Effector memory CD8-positive, alpha-beta T cell (primary cell): Measurements from ENCODE around the gene BSG.

Source experiments
- ATAC-seq: fragments of 150-1000 bp; cut with Tn5 transposase; replicated peaks from 2 replicates; pipeline ENCODE4 v1.10.0; 2021; ENCODE audit warnings: mild to moderate bottlenecking, moderate library complexity
- DNase-seq, 3 experiments: peaks; one replicate each; pipeline ENCODE4 v3.0.0; 2021
- H3K27ac Mint-ChIP-seq, 2 donors: one replicate each; pipeline ENCODE4 v1.8.0; 2022; ENCODE audit warnings: mild to moderate bottlenecking in 2 of 2, mixed read lengths in 2 of 2, moderate library complexity in 2 of 2
- H3K27me3 Mint-ChIP-seq, 2 donors: one replicate each; pipeline ENCODE4 v1.8.0; 2022; ENCODE audit warnings: mixed read lengths in 2 of 2
- H3K36me3 Mint-ChIP-seq: one replicate; pipeline ENCODE4 v1.8.0; 2022; ENCODE audit warnings: mild to moderate bottlenecking, moderate library complexity, mixed read lengths; ENCODE audit not compliant: insufficient read depth
- H3K4me1 Mint-ChIP-seq, 2 donors: one replicate each; pipeline ENCODE4 v1.8.0; 2022; ENCODE audit warnings: low read depth in 2 of 2, mixed read lengths in 2 of 2
- H3K4me3 Mint-ChIP-seq, 2 donors: one replicate each; pipeline ENCODE4 v1.8.0; 2022; ENCODE audit warnings: mild to moderate bottlenecking in 2 of 2, mixed read lengths in 2 of 2, moderate library complexity in 2 of 2
- H3K9me3 Mint-ChIP-seq, 2 donors: one replicate each; pipeline ENCODE4 v1.8.0; 2022; ENCODE audit warnings: mixed read lengths in 2 of 2

Gene BSG

DNA sequence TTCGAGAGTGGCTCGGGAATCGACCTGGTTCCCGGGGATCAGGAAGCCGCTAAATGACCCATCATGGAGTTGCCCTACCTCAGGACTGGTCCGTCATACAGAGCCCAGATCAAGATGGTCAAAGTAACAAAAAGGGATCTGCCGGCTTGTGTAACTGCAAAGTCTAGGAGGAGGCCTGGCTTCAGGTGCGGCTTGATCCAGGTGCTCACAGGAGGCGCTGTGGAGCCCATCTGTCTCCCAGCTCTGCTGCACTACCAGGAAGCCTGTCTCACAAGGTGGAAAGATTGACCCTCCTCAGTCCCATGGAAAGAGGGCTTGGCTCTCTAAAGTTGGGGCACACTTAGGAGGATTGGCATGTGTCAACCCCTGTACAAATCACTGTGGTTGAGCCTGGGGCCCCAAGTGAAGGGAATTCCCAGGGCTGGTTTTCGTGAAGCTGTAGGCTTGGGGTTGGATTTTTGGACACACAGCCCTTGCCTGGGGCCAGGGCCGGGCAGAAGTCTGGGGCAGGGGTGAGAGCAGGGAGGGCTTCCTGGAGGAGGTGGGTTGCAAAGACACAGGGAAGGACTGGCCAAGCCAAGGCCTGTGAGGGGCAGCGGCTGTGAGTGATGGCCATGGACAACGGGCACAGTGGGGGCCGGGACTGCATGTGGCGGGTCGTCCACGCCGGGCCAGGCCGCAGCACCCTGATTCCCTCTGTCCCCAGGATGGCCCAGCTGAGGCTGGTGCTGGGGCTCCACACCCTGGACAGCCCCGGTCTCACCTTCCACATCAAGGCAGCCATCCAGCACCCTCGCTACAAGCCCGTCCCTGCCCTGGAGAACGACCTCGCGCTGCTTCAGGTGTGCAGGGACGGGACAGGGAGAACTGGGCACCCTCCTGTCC is 24.3 kb upstream of the BSG start:
- Mint-ChIP-seq H3K36me3 (peaks cover 38% of the 10 kb centered on the region), H3K4me1 (peaks cover 14 to 27% of the 10 kb centered on the region in 2 donors), H3K27me3 (no peaks in the 10 kb centered on the region), H3K9me3 (no peaks in the 10 kb centered on the region), H3K4me3 (peak overlapping the region in 1 of 2 donors; percentile 41), H3K27ac (peak overlapping the region; percentile 15 to 45)
- ATAC-seq (no peak), DNase-seq (no peak)

GRCh38 chr19:548886-549830 is 23.2 kb upstream of the BSG start:
- peaks cover 10 to 16% of the 10 kb centered on the region in 2 donors for H3K4me1 Mint-ChIP-seq
- H3K36me3 Mint-ChIP-seq, result peaks cover 28% of the 10 kb centered on the region
- ATAC-seq (no peak), DNase-seq (no peak)
- no peaks in the 10 kb centered on the region for H3K9me3 Mint-ChIP-seq
- no peak overlapping the region for H3K27ac Mint-ChIP-seq
- no peaks in the 10 kb centered on the region for H3K27me3 Mint-ChIP-seq
- no peak overlapping the region for H3K4me3 Mint-ChIP-seq

GRCh38 chr19:554817-555216 is 17.6 kb upstream of the BSG start:
- Mint-ChIP-seq H3K36me3 (peaks cover 9% of the 10 kb centered on the region), H3K27ac (no peak overlapping the region), H3K4me3 (no peak overlapping the region), H3K4me1 (peaks cover 0 to 5% of the 10 kb centered on the region in 2 donors), H3K9me3 (no peaks in the 10 kb centered on the region), H3K27me3 (no peaks in the 10 kb centered on the region)
- ATAC-seq (no peak), DNase-seq (no peak)

DNA sequence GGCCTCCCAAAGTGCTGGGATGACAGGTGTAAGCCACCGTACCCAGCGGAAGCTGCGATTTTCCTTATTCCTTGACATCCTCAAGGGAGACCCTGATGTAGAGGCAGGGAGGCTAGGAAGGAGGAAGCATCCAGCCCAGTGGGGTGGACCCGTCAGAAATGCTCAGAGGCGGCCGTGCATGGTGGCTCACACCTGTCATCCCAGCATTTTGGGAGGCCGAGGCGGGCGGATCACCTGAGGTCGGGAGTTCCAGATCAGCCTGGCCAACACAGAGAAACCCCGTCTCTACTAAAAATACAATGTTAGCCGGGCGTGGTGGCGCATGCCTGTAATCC is 17.0 kb upstream of the BSG start:
- ATAC-seq (no peak), DNase-seq (no peak)
- no peaks in the 10 kb centered on the region for H3K27me3 Mint-ChIP-seq
- peaks cover 0 to 5% of the 10 kb centered on the region in 2 donors for H3K4me1 Mint-ChIP-seq
- H3K4me3 Mint-ChIP-seq, result no peak overlapping the region
- no peaks in the 10 kb centered on the region for H3K9me3 Mint-ChIP-seq
- peaks cover 6% of the 10 kb centered on the region for H3K36me3 Mint-ChIP-seq
- H3K27ac Mint-ChIP-seq, result no peak overlapping the region

DNA sequence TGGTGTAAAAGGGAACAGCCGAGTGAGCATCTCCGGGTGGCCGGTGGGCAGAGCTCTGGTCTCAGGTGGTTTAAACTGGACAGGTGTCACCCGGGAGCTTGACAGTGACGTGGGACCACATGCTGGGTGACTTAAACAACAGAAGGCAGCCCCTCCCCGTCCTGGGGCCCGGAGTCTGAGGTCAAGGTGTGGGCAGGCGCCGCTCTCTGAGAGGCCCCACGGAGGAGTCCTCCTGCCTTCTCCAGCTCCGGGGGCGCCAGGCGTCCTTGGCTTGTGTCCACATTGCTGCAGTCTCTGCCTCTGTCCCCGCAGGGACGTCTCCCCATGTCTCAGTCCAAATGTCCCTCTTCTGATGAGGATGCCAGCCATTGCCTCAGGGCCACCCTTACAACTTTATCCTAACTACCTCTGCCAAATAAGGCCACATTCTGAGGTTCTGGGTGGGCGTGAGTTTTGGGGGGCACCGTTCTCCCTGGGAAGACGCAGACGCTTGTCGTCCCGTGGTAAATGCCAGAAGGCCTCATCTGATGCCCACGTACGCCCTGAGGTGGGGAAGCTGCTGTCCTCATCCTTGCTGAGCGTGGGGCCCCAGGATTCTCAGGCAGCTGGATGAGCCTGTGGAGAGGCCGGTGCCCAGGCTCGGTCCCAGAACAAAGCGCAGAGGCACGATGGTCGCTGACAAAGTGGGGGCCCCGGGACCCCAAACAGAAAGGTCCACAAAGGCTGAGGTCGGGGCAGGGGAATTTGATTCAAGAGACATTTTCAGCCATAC is 15.6 kb upstream of the BSG start:
- Mint-ChIP-seq H3K4me3 (no peak overlapping the region), H3K4me1 (peaks cover 0 to under 1% of the 10 kb centered on the region in 2 donors), H3K27ac (peak overlapping the region in 1 of 2 donors; percentile 17), H3K36me3 (no peaks in the 10 kb centered on the region), H3K27me3 (no peaks in the 10 kb centered on the region), H3K9me3 (no peaks in the 10 kb centered on the region)
- no peak for DNase-seq
- ATAC-seq, result no peak

DNA sequence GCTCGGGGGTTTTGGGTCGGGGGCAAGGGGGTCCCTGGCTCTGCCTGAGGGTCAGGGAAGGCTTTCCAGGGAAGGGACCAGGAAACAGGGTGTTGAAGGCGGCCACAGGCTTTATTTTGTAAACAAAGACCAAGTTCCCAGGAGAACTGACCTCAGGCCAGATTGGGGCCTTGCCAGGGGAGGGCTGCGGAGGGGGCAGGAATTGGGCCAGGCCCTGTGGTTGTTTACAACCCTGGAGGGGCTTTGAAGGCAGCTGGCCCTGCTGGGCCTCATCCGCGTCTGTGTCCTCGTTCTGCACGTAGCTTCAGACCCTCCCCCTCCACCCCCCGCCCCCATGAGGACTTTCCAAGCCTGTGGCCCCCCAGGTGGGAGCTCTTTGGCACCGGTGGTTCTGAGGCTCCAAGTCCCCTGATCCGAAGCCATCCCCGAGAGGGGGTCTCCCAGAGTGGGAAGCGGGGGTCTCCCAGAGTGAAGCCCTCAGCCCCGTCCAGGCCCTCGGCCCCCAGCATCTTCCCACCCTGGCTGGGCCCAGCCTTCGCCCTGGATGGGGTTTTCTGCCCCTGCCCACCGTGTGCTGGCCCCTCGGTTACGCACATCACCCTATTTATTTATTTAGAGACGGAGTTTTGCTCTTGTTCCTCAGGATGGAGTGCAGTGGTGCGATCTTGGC is 13.5 kb upstream of the BSG start:
- H3K27me3 Mint-ChIP-seq, result no peaks in the 10 kb centered on the region

GRCh38 chr19:560121-560520 is 12.3 kb upstream of the BSG start:
- Mint-ChIP-seq H3K4me3 (no peak overlapping the region), H3K27ac (no peak overlapping the region), H3K27me3 (no peaks in the 10 kb centered on the region), H3K36me3 (peaks cover 5% of the 10 kb centered on the region), H3K4me1 (no peaks in the 10 kb centered on the region), H3K9me3 (no peaks in the 10 kb centered on the region)
- ATAC-seq, result no peak
- DNase-seq, result no peak

More for the DNA sequence above, 13.5 kb upstream of the BSG start:
- Mint-ChIP-seq H3K27ac (no peak overlapping the region), H3K36me3 (peaks cover 5% of the 10 kb centered on the region), H3K4me3 (no peak overlapping the region), H3K4me1 (no peaks in the 10 kb centered on the region), H3K9me3 (no peaks in the 10 kb centered on the region)
- DNase-seq (no peak), ATAC-seq (no peak)

DNA sequence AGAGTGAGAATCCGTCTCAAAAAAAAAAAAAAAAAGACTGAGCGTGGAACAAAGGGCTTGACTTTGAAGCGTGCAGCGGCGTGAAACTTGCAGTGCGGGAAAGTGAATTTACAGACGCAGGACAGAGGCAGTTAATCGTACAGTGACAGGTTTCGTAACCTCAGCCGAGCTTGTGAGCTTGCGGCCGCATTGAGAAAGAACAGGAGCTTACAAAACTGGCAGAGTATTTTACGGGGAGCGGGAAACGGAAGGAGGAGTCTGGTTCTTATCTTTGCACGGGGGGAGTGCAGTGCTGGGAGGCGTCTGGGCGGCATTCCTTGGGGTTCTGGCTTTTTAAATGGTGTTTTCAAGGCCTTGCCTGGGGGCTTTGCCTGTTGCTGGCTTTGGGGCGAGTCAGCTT is 6.0 kb upstream of the BSG start:
- H3K4me1 Mint-ChIP-seq, result peaks cover 6 to 7% of the 10 kb centered on the region in 2 donors
- H3K4me3 Mint-ChIP-seq, result no peak overlapping the region
- H3K9me3 Mint-ChIP-seq, result no peaks in the 10 kb centered on the region
- H3K36me3 Mint-ChIP-seq, result peaks cover 29% of the 10 kb centered on the region
- H3K27me3 Mint-ChIP-seq, result no peaks in the 10 kb centered on the region
- ATAC-seq, result no peak
- no peak for DNase-seq
- H3K27ac Mint-ChIP-seq, result no peak overlapping the region

GRCh38 chr19:566844-567243 is 5.6 kb upstream of the BSG start:
- Mint-ChIP-seq H3K27ac (no peak overlapping the region), H3K9me3 (no peaks in the 10 kb centered on the region), H3K4me3 (no peak overlapping the region), H3K36me3 (peaks cover 32% of the 10 kb centered on the region), H3K4me1 (peaks cover 8 to 9% of the 10 kb centered on the region in 2 donors), H3K27me3 (no peaks in the 10 kb centered on the region)
- DNase-seq, result no peak
- no peak for ATAC-seq

- DNase-seq, result no peak
- peaks cover 10 to 14% of the 10 kb centered on the region in 2 donors for H3K4me1 Mint-ChIP-seq
- no peaks in the 10 kb centered on the region for H3K27me3 Mint-ChIP-seq
- H3K9me3 Mint-ChIP-seq, result no peaks in the 10 kb centered on the region
- H3K4me3 Mint-ChIP-seq, result no peak overlapping the region
- H3K27ac Mint-ChIP-seq, result no peak overlapping the region
- ATAC-seq, result no peak
- H3K36me3 Mint-ChIP-seq, result peaks cover 35% of the 10 kb centered on the region
These were observed 5.0 kb upstream of the BSG start for GRCh38 chr19:567296-567900.

DNA sequence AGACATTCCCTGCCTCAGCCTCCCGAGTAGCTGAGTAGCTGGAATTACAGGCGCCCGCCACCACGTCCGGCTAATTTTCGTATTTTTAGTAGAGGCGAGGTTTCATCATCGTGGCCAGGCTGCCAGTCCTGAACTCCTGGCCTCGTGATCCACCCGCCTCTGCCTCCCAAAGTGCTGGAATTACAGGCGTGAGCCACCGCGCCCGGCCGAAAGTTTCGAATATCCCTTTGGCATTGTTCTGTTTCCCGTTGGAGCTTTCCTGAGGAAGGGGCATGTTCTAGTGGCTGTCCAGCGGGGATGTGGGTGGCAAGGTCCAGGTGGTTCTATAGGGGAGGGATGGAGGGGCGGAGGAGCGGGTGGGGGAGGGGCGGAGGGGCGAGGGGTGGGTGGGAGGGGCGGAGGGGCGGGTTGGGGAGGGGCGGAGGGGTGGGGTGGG is 2.1 kb upstream of the BSG start:
- ATAC-seq, result no peak
- H3K27me3 Mint-ChIP-seq, result no peaks in the 10 kb centered on the region

DNA sequence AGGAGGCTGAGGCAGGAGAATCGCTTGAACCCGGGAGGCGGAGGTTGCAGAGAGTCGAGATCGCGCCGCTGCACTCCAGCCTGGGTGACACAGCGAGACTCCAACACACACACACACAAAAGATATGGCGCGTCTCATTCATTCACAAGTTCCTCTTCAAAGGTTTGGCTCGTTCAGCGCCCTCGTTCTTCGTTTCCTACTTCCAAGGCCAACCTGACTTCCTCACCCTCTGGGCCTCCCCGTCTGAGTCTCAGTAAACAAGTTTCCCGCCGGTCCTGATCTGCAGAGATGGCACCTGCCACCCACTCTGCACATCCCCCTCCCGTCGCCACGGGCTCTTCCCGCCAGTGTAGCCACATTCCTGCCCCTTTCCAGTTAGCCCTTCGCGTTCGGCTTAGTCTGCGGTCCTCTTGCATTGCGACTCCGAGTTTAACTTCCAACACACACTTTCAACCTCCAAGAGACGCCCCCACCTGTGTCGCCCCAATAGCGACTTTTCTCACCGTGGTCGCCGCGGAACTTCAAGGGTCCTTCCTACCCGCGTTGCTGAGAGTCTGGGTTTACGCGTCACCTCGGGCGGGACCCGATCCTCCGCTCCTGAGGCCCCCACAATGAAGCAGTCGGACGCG is 1.3 kb upstream of the BSG start:
- peak; percentile 25 for ATAC-seq
- H3K27me3 Mint-ChIP-seq, result no peaks in the 10 kb centered on the region
- H3K36me3 Mint-ChIP-seq, result peaks cover 34% of the 10 kb centered on the region
- H3K4me3 Mint-ChIP-seq, result peak overlapping the region; percentile 92
- H3K4me1 Mint-ChIP-seq, result peaks cover 30% of the 10 kb centered on the region in 2 donors
- H3K27ac Mint-ChIP-seq, result peak overlapping the region; percentile 92
- DNase-seq, result peak; percentile 46 to 62 (median 49)
- H3K9me3 Mint-ChIP-seq, result no peaks in the 10 kb centered on the region

More for the DNA sequence above, 2.1 kb upstream of the BSG start:
- Mint-ChIP-seq H3K27ac (peak overlapping the region; percentile 53 to 68), H3K9me3 (no peaks in the 10 kb centered on the region), H3K4me3 (peak overlapping the region; percentile 49 to 51), H3K36me3 (peaks cover 34% of the 10 kb centered on the region), H3K4me1 (peaks cover 27 to 30% of the 10 kb centered on the region in 2 donors)
- DNase-seq, result peak in 1 of 3 experiments; percentile 29
